H1 (cell line): ENCODE data around the gene N4BP3. TPM values are rescaled to one million over a fixed set of nuclear protein-coding genes. Genes with fewer than 3 reads are reported as not detected.

Experiments used
- BACH1 ChIP-seq: IDR thresholded peaks from 2 replicates; pipeline ENCODE4 v1.6.1; 2012; ENCODE audit warnings: low read length, improper control_type of control experiment
- BCL11A ChIP-seq, 2 experiments: IDR thresholded peaks; one replicate each; pipeline ENCODE4 v1.6.1; 2011; ENCODE audit warnings: low read depth in 2 of 2, low read length in 2 of 2, mild to moderate bottlenecking in 2 of 2
- BRCA1 ChIP-seq: IDR thresholded peaks from 2 replicates; pipeline ENCODE4 v1.6.1; 2012; ENCODE audit warnings: low read depth, low read length, improper control_type of control experiment
- CHD1 ChIP-seq: IDR thresholded peaks from 2 replicates; pipeline ENCODE4 v1.6.1; 2012; ENCODE audit warnings: low read depth, low read length, improper control_type of control experiment
- GTF2F1 ChIP-seq: IDR thresholded peaks from 2 replicates; pipeline ENCODE4 v1.6.1; 2012; ENCODE audit warnings: low read depth, low read length, improper control_type of control experiment, borderline replicate concordance
- JUN ChIP-seq: IDR thresholded peaks from 2 replicates; pipeline ENCODE4 v1.6.1; 2011; ENCODE audit warnings: low read depth, mild to moderate bottlenecking, improper control_type of control experiment, low read length
- JUND ChIP-seq: IDR thresholded peaks from 2 replicates; pipeline ENCODE4 v1.6.1; 2011; ENCODE audit warnings: mild to moderate bottlenecking, improper control_type of control experiment, low read length
- KDM1A ChIP-seq: fragments of 200-600, 300-600 bp; sonication (generic); IDR thresholded peaks from 2 replicates; pipeline ENCODE4 v1.7.1; 2016; ENCODE audit warnings: mild to moderate bottlenecking, low read length, borderline replicate concordance
- KDM4A ChIP-seq: IDR thresholded peaks from one replicate; pipeline ENCODE4 v1.7.1; 2012; ENCODE audit warnings: low read depth, mild to moderate bottlenecking, moderate library complexity, low read length, inconsistent platforms; ENCODE audit not compliant: severe bottlenecking
- MAFK ChIP-seq: IDR thresholded peaks from 2 replicates; pipeline ENCODE4 v1.6.1; 2012; ENCODE audit warnings: low read depth, mild to moderate bottlenecking, improper control_type of control experiment, low read length
- NANOG ChIP-seq: IDR thresholded peaks from 2 replicates; pipeline ENCODE4 v1.6.1; 2011; ENCODE audit warnings: low read length, low read depth, mild to moderate bottlenecking, inconsistent platforms; ENCODE audit not compliant: insufficient read depth, poor library complexity, severe bottlenecking
- POLR2AphosphoS5 ChIP-seq: IDR thresholded peaks from 2 replicates; pipeline ENCODE4 v1.6.1; 2011; ENCODE audit warnings: low read depth, low read length
- POU5F1 ChIP-seq: IDR thresholded peaks from 2 replicates; pipeline ENCODE4 v1.6.1; 2011; ENCODE audit warnings: low read depth, mild to moderate bottlenecking, low read length, moderate library complexity
- RAD21 ChIP-seq, 2 experiments: IDR thresholded peaks in 1 of 2; conservative IDR thresholded peaks in 1 of 2; 2 replicates each; pipeline ENCODE4 v1.6.1; 2011; ENCODE audit warnings: low read depth in 2 of 2, low read length in 2 of 2, improper control_type of control experiment in 1 of 2, inconsistent platforms in 1 of 2, mild to moderate bottlenecking in 1 of 2, moderate library complexity in 1 of 2
- RBBP5 ChIP-seq: IDR thresholded peaks from 2 replicates; pipeline ENCODE4 v1.7.1; 2012; ENCODE audit warnings: low read depth, mild to moderate bottlenecking, inconsistent platforms, low read length, moderate library complexity, borderline replicate concordance
- RFX5 ChIP-seq: IDR thresholded peaks from 2 replicates; pipeline ENCODE4 v1.6.1; 2011; ENCODE audit warnings: low read depth, low read length, improper control_type of control experiment, borderline replicate concordance
- RNF2 ChIP-seq: fragments of 200-900, 300-1000 bp; sonication (generic); IDR thresholded peaks from 2 replicates; pipeline ENCODE4 v1.7.1; 2016; ENCODE audit warnings: borderline replicate concordance, low read depth, mild to moderate bottlenecking, antibody characterized with exemption, low read length; ENCODE audit not compliant: poor library complexity, severe bottlenecking; ENCODE audit errors: missing control alignments
- RXRA ChIP-seq: IDR thresholded peaks from 2 replicates; pipeline ENCODE4 v1.6.1; 2011; ENCODE audit warnings: low read depth, mild to moderate bottlenecking, low read length, moderate library complexity; ENCODE audit not compliant: insufficient read depth
- SAP30 ChIP-seq: fragments of 300-600 bp; sonication (generic); IDR thresholded peaks from 2 replicates; pipeline ENCODE4 v1.7.1; 2012; ENCODE audit warnings: low read length, moderate library complexity, mild to moderate bottlenecking, inconsistent platforms; ENCODE audit not compliant: insufficient read depth, insufficient replicate concordance
- SIN3A ChIP-seq, 2 experiments: IDR thresholded peaks in 1 of 2; conservative IDR thresholded peaks in 1 of 2; 2 replicates each; pipeline ENCODE4 v1.6.1; 2011 to 2012; ENCODE audit warnings: low read length in 2 of 2, improper control_type of control experiment in 1 of 2, low read depth in 1 of 2, mild to moderate bottlenecking in 1 of 2
- SP1 ChIP-seq: IDR thresholded peaks from 2 replicates; pipeline ENCODE4 v1.6.1; 2011; ENCODE audit warnings: low read depth, low read length
- TAF1 ChIP-seq: IDR thresholded peaks from 2 replicates; pipeline ENCODE4 v1.6.1; 2011; ENCODE audit warnings: mild to moderate bottlenecking, low read depth, low read length
- TAF7 ChIP-seq: optimal IDR thresholded peaks from 2 replicates; pipeline ENCODE3; 2011; ENCODE audit warnings: low read depth, mild to moderate bottlenecking, inconsistent platforms, low read length, moderate library complexity, borderline replicate concordance
- TBP ChIP-seq: IDR thresholded peaks from 2 replicates; pipeline ENCODE4 v1.6.1; 2011; ENCODE audit warnings: low read depth, low read length, improper control_type of control experiment
- TEAD4 ChIP-seq: IDR thresholded peaks from 2 replicates; pipeline ENCODE4 v1.6.1; 2012; ENCODE audit warnings: low read depth, low read length, inconsistent platforms, mixed read lengths
- polyA plus RNA-seq, 7 experiments: library from polyadenylated mRNA; depleted of rRNA in 3 of 7; stranded (reverse) in 5 of 7; unstranded in 2 of 7; fragments of >200 nt in 5 of 7; fragments of 200-250 nt in 2 of 7; gene quantifications; 1 replicate in 5 of 7; 2 replicates in 1 of 7; 4 replicates in 1 of 7; pipeline versions ENCODE4 v1.2.1 to v1.2.3, GENCODE V29; 2011 to 2013; ENCODE audit warnings: missing spikeins in 2 of 7, mixed read lengths in 2 of 7
- total RNA-seq: library from RNA; stranded (reverse); fragmentation: NEBNext Ultra II Directional; extraction: Animal tissue kit (Norgen Biotek cat#: 25700); gene quantifications from 2 replicates; pipeline ENCODE4 v1.2.1, GENCODE V29; 2021

The N4BP3 gene
- total and polyA plus RNA-seq, 2 of the 8 experiments (the other 6 are each of a cell fraction or from before 2014, with no cell fraction given) = 13.1 to 39.2 TPM

GRCh38 chr5:178126556-178126955 lies 13.2 kb downstream of the N4BP3 start (continued):
- TF ChIP-seq RAD21 (IDR thresholded peaks at IDR 0.05 in 1 of 2, conservative IDR thresholded peaks at IDR 0.05 in 1 of 2; ENCODE audit: low read depth in 2 of 2, low read length in 2 of 2) (peak in 1 of 2 experiments; percentile 20; a peak in 3 of 4 replicates), NANOG (no peak), JUN (0 out of 2 replicates have a peak, but pooled peaks have one; percentile 30), BRCA1 (no peak), KDM4A (no peak), TAF7 (peak; percentile 29), POLR2AphosphoS5 (peak; percentile 51; the same call in 1 of the 2 replicates), GTF2F1 (no peak), RFX5 (no peak), POU5F1 (peak; percentile 74), TBP (peak; percentile 52; the same call in 1 of the 2 replicates), RNF2 (no peak), BCL11A (IDR thresholded peaks at IDR 0.05; ENCODE audit: low read depth in 2 of 2, low read length in 2 of 2) (peak in 1 of 2 experiments; percentile 6), KDM1A (no peak), RXRA (no peak), TAF1 (no peak), TEAD4 (peak; percentile 78), JUND (0 out of 2 replicates have a peak, but pooled peaks have one; percentile 53), MAFK (no peak), SIN3A (conservative IDR thresholded peaks at IDR 0.05 in 1 of 2, IDR thresholded peaks at IDR 0.05 in 1 of 2; ENCODE audit: low read depth in 1 of 2, low read length in 2 of 2) (peak; percentile 70 to 86; a peak in 1 of 4 replicates), SAP30 (no peak), BACH1 (no peak), CHD1 (no peak; the same call in 1 of the 2 replicates), RBBP5 (no peak), SP1 (peak; percentile 97)
